NOMO-1 treated with dmso at 0.1 percent for 144 hours (cell line): ENCODE measurements around the gene FAM162A.
"Not testable (repeated sequence)": the region's sequence is repeated elsewhere in the genome, so short reads cannot be mapped to it uniquely, and the experiment has no call there.

Source experiments
- DNase-seq: peaks from one replicate; lab custom pipeline; 2025; ENCODE audit not compliant: unreplicated experiment; lab: John Stamatoyannopoulos, UW

The FAM162A gene

GRCh38 chr3:122415762-122416654 is 32.0 kb downstream of the FAM162A start, which contains the start of gene WDR5B:
Gene WDR5B (minus strand): TSS chr3:122416062. CDS start chr3:122415528, 534 bp downstream.
- no peak for DNase-seq

GRCh38 chr3:122416966-122417365 is 33.0 kb downstream of the FAM162A start:
- DNase-seq: no peak

GRCh38 chr3:122421101-122421500 is 37.1 kb downstream of the FAM162A start:
- DNase-seq: no peak

GRCh38 chr3:122421836-122422235 is 37.9 kb downstream of the FAM162A start:
- no peak for DNase-seq

- no peak for DNase-seq
These were observed 44.0 kb downstream of the FAM162A start for GRCh38 chr3:122427857-122428471.

GRCh38 chr3:122430371-122430770 is 46.4 kb downstream of the FAM162A start:
- DNase-seq: no peak

GRCh38 chr3:122435950-122436349 is 52.0 kb downstream of the FAM162A start:
- DNase-seq: no peak

GRCh38 chr3:122443090-122443489 is 59.1 kb downstream of the FAM162A start:
- DNase-seq: no peak

GRCh38 chr3:122443762-122444490 is 59.9 kb downstream of the FAM162A start:
- DNase-seq: not testable (repeated sequence)

- DNase-seq: not testable (repeated sequence)
These were observed 60.5 kb downstream of the FAM162A start for GRCh38 chr3:122444491-122444887.

GRCh38 chr3:122448218-122448617 is 64.2 kb downstream of the FAM162A start:
- DNase-seq: not testable (repeated sequence)

- DNase-seq: no peak
These were observed 67.4 kb downstream of the FAM162A start for GRCh38 chr3:122451371-122451770.

GRCh38 chr3:122456074-122456473 is 72.1 kb downstream of the FAM162A start:
- no peak for DNase-seq

- DNase-seq: no peak
These were observed 73.7 kb downstream of the FAM162A start for GRCh38 chr3:122457706-122458105.

GRCh38 chr3:122458992-122459391 is 75.0 kb downstream of the FAM162A start:
- no peak for DNase-seq

GRCh38 chr3:122461806-122462205 is 77.8 kb downstream of the FAM162A start:
- DNase-seq: no peak
